Suprapubic skin (tissue), 4 donors: ENCODE measurements around the gene PYROXD2. TPM values are rescaled to one million over a fixed set of nuclear protein-coding genes. Genes with fewer than 3 reads are reported as not detected.

Source experiments
- DNase-seq, 2 donors: peaks; one replicate each; pipeline ENCODE4 v3.0.0-alpha.2; 2019; ENCODE audit warnings: low spot score in 2 of 2
- H3K27ac ChIP-seq: fragments of 200-600 bp; sonication (generic); one replicate; pipeline ENCODE4 v1.5.1; 2019
- H3K27me3 ChIP-seq: fragments of 200-600 bp; sonication (generic); one replicate; pipeline ENCODE4 v1.5.1; 2019
- H3K36me3 ChIP-seq: fragments of 200-600 bp; sonication (generic); one replicate; pipeline ENCODE4 v1.5.1; 2019
- H3K4me1 ChIP-seq: fragments of 200-600 bp; sonication (generic); one replicate; pipeline ENCODE4 v1.5.1; 2019
- H3K4me3 ChIP-seq: fragments of 200-600 bp; sonication (generic); one replicate; pipeline ENCODE4 v1.5.1; 2019; ENCODE audit warnings: mild to moderate bottlenecking
- H3K9me3 ChIP-seq: fragments of 200-600 bp; sonication (generic); one replicate; pipeline ENCODE4 v1.5.1; 2019
- EP300 ChIP-seq: sonication (generic); formaldehyde crosslinking; IDR thresholded peaks from one replicate; pipeline ENCODE4 v1.6.1; 2017; ENCODE audit warnings: antibody characterized with exemption
- POLR2A ChIP-seq, 2 donors: fragments of 450-650 bp; IDR thresholded peaks; one replicate each; pipeline ENCODE4 v1.6.1; 2017; ENCODE audit warnings: antibody characterized with exemption in 2 of 2, mild to moderate bottlenecking in 2 of 2, moderate library complexity in 2 of 2
- POLR2AphosphoS5 ChIP-seq, 3 donors: sonication (generic); formaldehyde crosslinking; IDR thresholded peaks; one replicate each; pipeline ENCODE4 v1.6.1; 2017; ENCODE audit warnings: antibody characterized with exemption in 3 of 3
- WGBS: methylation state at CpG from one replicate; pipeline ENCODE4 v1.1.5; 2018; 5-methylcytosine and 5-hydroxymethylcytosine counted together
- total RNA-seq, 4 donors: library from RNA; depleted of rRNA; stranded (reverse); fragments of >200 nt; gene quantifications; one replicate each; pipeline ENCODE4 v1.1.0, GENCODE V29; 2016
- TF ChIP-seq, protein P1 (sequence below), 2 donors: fragments of 200-600 bp in 1 of 2; fragments of 450-650 bp in 1 of 2; sonication (generic) in 1 of 2; IDR thresholded peaks; one replicate each; pipeline ENCODE4 v1.5.1; 2016 to 2019; ENCODE audit warnings: antibody characterized with exemption in 2 of 2, mild to moderate bottlenecking in 1 of 2, moderate library complexity in 1 of 2

Gene PYROXD2
- total RNA-seq, 4 donors from 2014 or later, result 4.3 to 20.3 (median 5.2) TPM

DNA sequence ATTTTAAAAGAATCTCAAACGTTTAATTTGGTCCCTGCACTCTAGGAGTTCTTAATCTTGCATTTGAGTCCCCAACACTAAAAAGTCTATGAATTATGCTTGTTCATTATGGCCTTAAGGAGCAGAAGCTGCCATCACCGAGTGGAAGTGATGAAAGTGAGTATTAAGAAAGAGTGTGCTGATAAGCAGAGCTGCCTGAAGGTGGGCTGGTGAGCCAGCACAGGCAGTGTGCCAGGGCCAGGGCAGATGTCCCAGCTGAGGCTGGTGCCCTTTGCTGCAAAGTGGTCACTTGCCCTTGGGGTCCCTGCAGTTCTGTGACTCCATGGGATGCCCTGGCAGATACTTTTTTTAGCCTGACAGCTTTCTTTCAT is 74.1 kb downstream of the PYROXD2 start:
- no peaks in the 10 kb centered on the region for H3K9me3 ChIP-seq
- H3K4me3 ChIP-seq, result no peak overlapping the region
- no peak for DNase-seq
- WGBS, result 18% methylated on average over 2 of the region's 2 CpGs
- TF ChIP-seq, protein P1, sequence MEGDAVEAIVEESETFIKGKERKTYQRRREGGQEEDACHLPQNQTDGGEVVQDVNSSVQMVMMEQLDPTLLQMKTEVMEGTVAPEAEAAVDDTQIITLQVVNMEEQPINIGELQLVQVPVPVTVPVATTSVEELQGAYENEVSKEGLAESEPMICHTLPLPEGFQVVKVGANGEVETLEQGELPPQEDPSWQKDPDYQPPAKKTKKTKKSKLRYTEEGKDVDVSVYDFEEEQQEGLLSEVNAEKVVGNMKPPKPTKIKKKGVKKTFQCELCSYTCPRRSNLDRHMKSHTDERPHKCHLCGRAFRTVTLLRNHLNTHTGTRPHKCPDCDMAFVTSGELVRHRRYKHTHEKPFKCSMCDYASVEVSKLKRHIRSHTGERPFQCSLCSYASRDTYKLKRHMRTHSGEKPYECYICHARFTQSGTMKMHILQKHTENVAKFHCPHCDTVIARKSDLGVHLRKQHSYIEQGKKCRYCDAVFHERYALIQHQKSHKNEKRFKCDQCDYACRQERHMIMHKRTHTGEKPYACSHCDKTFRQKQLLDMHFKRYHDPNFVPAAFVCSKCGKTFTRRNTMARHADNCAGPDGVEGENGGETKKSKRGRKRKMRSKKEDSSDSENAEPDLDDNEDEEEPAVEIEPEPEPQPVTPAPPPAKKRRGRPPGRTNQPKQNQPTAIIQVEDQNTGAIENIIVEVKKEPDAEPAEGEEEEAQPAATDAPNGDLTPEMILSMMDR (IDR thresholded peaks at IDR 0.05), result no peak
- TF ChIP-seq EP300 (no peak), POLR2AphosphoS5 (IDR thresholded peaks at IDR 0.05) (no peak), POLR2A (IDR thresholded peaks at IDR 0.05) (no peak)
- no peaks in the 10 kb centered on the region for H3K36me3 ChIP-seq
- no peaks in the 10 kb centered on the region for H3K27me3 ChIP-seq
- no peak overlapping the region for H3K27ac ChIP-seq
- H3K4me1 ChIP-seq, result peaks cover 18% of the 10 kb centered on the region

DNA sequence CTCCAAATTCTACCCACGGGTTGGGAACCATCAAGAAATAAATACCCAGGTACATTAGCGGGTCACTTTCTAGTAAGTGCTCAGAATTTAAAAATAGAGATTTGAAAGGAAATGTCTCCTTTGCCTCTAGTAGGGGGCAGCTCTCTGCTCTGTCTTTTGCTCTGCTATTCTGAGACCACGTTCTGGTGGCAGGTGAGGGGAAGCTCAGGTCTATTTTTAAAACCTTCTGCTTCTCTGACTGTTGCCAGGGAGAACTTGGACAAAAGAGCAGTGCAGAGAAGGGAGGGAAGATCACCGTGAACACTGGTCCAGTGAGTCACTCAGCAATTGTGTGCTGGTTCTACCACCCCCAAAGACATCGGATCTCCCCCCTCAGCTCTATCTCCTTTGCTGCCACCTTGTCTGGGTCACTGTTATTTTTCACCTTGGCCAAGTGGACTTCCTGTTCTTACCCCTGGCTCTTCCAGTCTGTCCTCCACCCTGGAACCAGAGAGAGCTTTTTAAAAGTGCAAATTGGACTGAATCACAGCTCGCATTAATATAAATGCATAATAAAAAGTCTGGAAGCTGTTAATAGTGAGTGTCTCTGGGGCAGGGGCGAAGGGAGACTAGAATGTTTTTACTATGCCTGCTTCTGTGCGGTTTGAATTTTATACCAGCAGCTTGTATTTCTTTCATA is 74.6 kb downstream of the PYROXD2 start:
- Histone ChIP-seq H3K4me1 (peaks cover 18% of the 10 kb centered on the region), H3K27me3 (no peaks in the 10 kb centered on the region), H3K4me3 (no peak overlapping the region), H3K27ac (no peak overlapping the region), H3K36me3 (no peaks in the 10 kb centered on the region), H3K9me3 (no peaks in the 10 kb centered on the region)
- no peak for DNase-seq
- TF ChIP-seq, protein P1 (IDR thresholded peaks at IDR 0.05), result no peak
- TF ChIP-seq EP300 (no peak), POLR2A (IDR thresholded peaks at IDR 0.05) (no peak), POLR2AphosphoS5 (IDR thresholded peaks at IDR 0.05) (no peak)
- 53% methylated on average over 8 of the region's 8 CpGs for WGBS

DNA sequence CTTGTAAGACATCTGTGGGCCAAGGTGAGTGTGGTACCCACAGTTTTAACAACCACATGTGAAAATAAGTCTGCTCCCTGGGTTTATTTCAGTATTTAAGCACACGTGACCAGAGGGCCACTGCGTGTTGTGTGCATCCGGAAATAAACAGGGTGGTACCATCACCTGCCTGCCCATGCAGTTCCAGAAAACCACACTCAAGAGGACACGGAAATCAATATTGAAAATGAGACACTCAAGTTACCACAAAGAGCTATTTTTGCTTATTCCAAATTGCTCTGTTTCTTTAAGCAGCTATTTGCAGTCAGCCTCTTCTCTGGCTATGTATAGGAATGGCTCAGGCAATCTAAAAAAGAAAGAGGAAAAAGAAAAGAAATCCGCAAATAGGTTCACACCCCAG is 75.2 kb downstream of the PYROXD2 start:
- no peaks in the 10 kb centered on the region for H3K36me3 ChIP-seq
- DNase-seq, result no peak
- peaks cover 15% of the 10 kb centered on the region for H3K4me1 ChIP-seq
- TF ChIP-seq, protein P1 (IDR thresholded peaks at IDR 0.05), result no peak
- no peak for TF ChIP-seq POLR2AphosphoS5 (IDR thresholded peaks at IDR 0.05)
- TF ChIP-seq POLR2A (IDR thresholded peaks at IDR 0.05), result no peak
- no peak for TF ChIP-seq EP300
- H3K4me3 ChIP-seq, result no peak overlapping the region
- H3K9me3 ChIP-seq, result no peaks in the 10 kb centered on the region
- WGBS, result 79% methylated on average over 5 of the region's 5 CpGs
- H3K27ac ChIP-seq, result no peak overlapping the region
- no peaks in the 10 kb centered on the region for H3K27me3 ChIP-seq

DNA sequence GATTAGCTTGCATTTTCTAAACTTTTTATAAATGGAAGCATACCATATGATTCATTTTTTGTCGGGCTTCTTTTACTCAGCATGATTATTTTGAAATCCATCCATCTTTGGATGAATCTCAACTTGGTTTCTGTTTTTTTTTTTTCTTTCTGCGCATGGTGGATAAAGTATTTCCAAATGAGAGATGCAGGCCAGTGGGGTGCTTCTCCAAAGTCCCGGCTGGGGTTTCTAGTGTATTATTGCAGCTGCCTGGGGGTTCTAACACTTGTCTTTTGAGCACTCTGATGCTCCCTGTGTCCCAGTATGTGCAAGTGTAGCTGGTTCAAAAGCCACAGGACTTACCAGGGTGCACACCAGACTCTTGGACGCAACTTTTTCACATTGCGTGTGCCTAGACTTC is 76.1 kb downstream of the PYROXD2 start:
- DNase-seq, result no peak

DNA sequence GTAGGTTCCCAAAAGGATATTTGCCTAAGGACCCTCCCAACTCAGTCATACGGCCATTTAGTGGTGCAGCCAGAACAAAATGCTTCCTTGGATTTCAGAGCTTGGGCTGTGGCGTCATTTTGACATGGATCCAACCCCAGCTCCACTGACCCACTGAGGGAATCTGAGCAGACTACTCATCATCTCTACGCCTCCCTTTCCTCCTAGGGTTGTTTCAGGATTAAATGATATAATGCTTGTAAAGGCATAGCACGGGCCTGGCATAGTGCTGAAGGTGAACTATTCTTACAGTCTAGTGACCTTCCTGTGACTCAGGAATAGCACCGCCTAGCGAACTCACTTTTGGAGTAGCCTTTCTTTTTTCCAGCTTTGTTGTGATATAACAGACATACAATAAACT is 76.7 kb downstream of the PYROXD2 start:
- Histone ChIP-seq H3K36me3 (no peaks in the 10 kb centered on the region), H3K27me3 (no peaks in the 10 kb centered on the region), H3K27ac (peak overlapping the region; percentile 65), H3K9me3 (no peaks in the 10 kb centered on the region), H3K4me1 (peaks cover 8% of the 10 kb centered on the region), H3K4me3 (no peak overlapping the region)
- no peak for DNase-seq
- TF ChIP-seq, protein P1 (IDR thresholded peaks at IDR 0.05), result no peak
- no peak for TF ChIP-seq EP300
- 73% methylated on average over 6 of the region's 6 CpGs for WGBS

More for the DNA sequence above, 76.1 kb downstream of the PYROXD2 start:
- 61% methylated on average over 5 of the region's 5 CpGs for WGBS
- no peak overlapping the region for H3K27ac ChIP-seq
- no peak for TF ChIP-seq POLR2AphosphoS5 (IDR thresholded peaks at IDR 0.05)
- TF ChIP-seq EP300, result no peak
- TF ChIP-seq, protein P1 (IDR thresholded peaks at IDR 0.05), result no peak
- no peak for TF ChIP-seq POLR2A (IDR thresholded peaks at IDR 0.05)
- peaks cover 8% of the 10 kb centered on the region for H3K4me1 ChIP-seq
- H3K4me3 ChIP-seq, result no peak overlapping the region
- no peaks in the 10 kb centered on the region for H3K9me3 ChIP-seq
- no peaks in the 10 kb centered on the region for H3K36me3 ChIP-seq
- no peaks in the 10 kb centered on the region for H3K27me3 ChIP-seq
